Neuronal stem cell (in vitro differentiated cells): Measurements from ENCODE around the gene TRNP1.

ENCODE experiments used
- DNase-seq: peaks from one replicate; pipeline ENCODE4 v3.0.0-alpha.2; 2013; ENCODE audit warnings: low spot score
- H2AFZ ChIP-seq: one replicate; pipeline ENCODE4 v1.6.1; 2013; ENCODE audit warnings: mild to moderate bottlenecking, low read length, inconsistent platforms
- H2AK5ac ChIP-seq: 2 replicates; pipeline ENCODE4 v1.6.1; 2013; ENCODE audit warnings: low read depth, mild to moderate bottlenecking, inconsistent platforms, low read length, moderate library complexity, mixed read lengths
- H2BK120ac ChIP-seq: 2 replicates; pipeline ENCODE4 v1.6.1; 2013; ENCODE audit warnings: low read depth, mild to moderate bottlenecking, inconsistent platforms, low read length, moderate library complexity, mixed read lengths
- H2BK12ac ChIP-seq: one replicate; pipeline ENCODE4 v1.6.1; 2013; ENCODE audit warnings: low read length, inconsistent platforms
- H2BK15ac ChIP-seq: 2 replicates; pipeline ENCODE4 v1.6.1; 2013; ENCODE audit warnings: mild to moderate bottlenecking, low read length, inconsistent platforms, mixed read lengths
- H2BK5ac ChIP-seq: one replicate; pipeline ENCODE4 v1.6.1; 2013; ENCODE audit warnings: inconsistent platforms, mild to moderate bottlenecking, low read length, moderate library complexity
- H3K14ac ChIP-seq: one replicate; pipeline ENCODE4 v1.6.1; 2013; ENCODE audit warnings: low read length, inconsistent platforms
- H3K18ac ChIP-seq: 2 replicates; pipeline ENCODE4 v1.6.1; 2013; ENCODE audit warnings: low read length, inconsistent platforms
- H3K23ac ChIP-seq: 2 replicates; pipeline ENCODE4 v1.6.1; 2013; ENCODE audit warnings: low read depth, mild to moderate bottlenecking, mixed read lengths, low read length, inconsistent platforms; ENCODE audit not compliant: poor library complexity
- H3K27ac ChIP-seq: replicated peaks from 3 replicates; pipeline ENCODE4 v1.5.1; 2013; ENCODE audit warnings: low read length, inconsistent platforms
- H3K27me3 ChIP-seq, 3 experiments: 2 replicates each; pipeline ENCODE4 v1.6.1; 2013; ENCODE audit warnings: low read length in 3 of 3, mild to moderate bottlenecking in 2 of 3, inconsistent platforms in 1 of 3, low read depth in 1 of 3, mixed read lengths in 1 of 3, moderate library complexity in 1 of 3; ENCODE audit not compliant: control insufficient read depth in 3 of 3, insufficient read depth in 3 of 3
- H3K36me3 ChIP-seq, 2 donors: replicated peaks in 1 of 2; 2 replicates each; pipeline ENCODE4 v1.6.1; 2013; ENCODE audit warnings: low read length in 2 of 2; ENCODE audit not compliant: control insufficient read depth in 2 of 2, insufficient read depth in 2 of 2
- H3K4ac ChIP-seq: 2 replicates; pipeline ENCODE4 v1.6.1; 2013; ENCODE audit warnings: inconsistent platforms, mild to moderate bottlenecking, low read length, moderate library complexity
- H3K4me1 ChIP-seq, 2 donors: 1 replicate in 1 of 2; 2 replicates in 1 of 2; pipeline ENCODE4 v1.6.1; 2013; ENCODE audit warnings: low read length in 2 of 2, low read depth in 1 of 2; ENCODE audit not compliant: control insufficient read depth in 2 of 2, insufficient read depth in 1 of 2
- H3K4me2 ChIP-seq: one replicate; pipeline ENCODE4 v1.6.1; 2013; ENCODE audit warnings: mild to moderate bottlenecking, low read length, inconsistent platforms; ENCODE audit not compliant: insufficient read depth, poor library complexity, severe bottlenecking
- H3K4me3 ChIP-seq, 2 donors: 2 replicates each; pipeline ENCODE4 v1.5.1; 2013; ENCODE audit warnings: low read length in 2 of 2, mild to moderate bottlenecking in 2 of 2, inconsistent platforms in 1 of 2, moderate library complexity in 1 of 2
- H3K79me1 ChIP-seq: one replicate; pipeline ENCODE4 v1.6.1; 2013; ENCODE audit warnings: low read depth, mild to moderate bottlenecking, inconsistent platforms, low read length, moderate library complexity
- H3K9ac ChIP-seq: one replicate; pipeline ENCODE4 v1.6.1; 2013; ENCODE audit warnings: mild to moderate bottlenecking, low read depth, low read length, inconsistent platforms; ENCODE audit not compliant: poor library complexity
- H3K9me3 ChIP-seq, 2 donors: replicated peaks in 1 of 2; 2 replicates each; pipeline versions ENCODE3 to v1.6.1; 2013; ENCODE audit warnings: low read length in 2 of 2, mild to moderate bottlenecking in 2 of 2, inconsistent platforms in 1 of 2, low read depth in 1 of 2, mixed read lengths in 1 of 2, moderate library complexity in 1 of 2; ENCODE audit not compliant: control insufficient read depth in 2 of 2, insufficient read depth in 1 of 2
- H4K8ac ChIP-seq: one replicate; pipeline ENCODE4 v1.6.1; 2013; ENCODE audit warnings: low read depth, mild to moderate bottlenecking, inconsistent platforms, low read length, moderate library complexity
- H4K91ac ChIP-seq: one replicate; pipeline ENCODE4 v1.6.1; 2013; ENCODE audit warnings: low read length, low read depth, mild to moderate bottlenecking, inconsistent platforms; ENCODE audit not compliant: poor library complexity
- WGBS, 2 donors: extraction: QIAGEN DNeasy Blood & Tissue Kit; methylation state at CpG; one replicate each; pipeline ENCODE4 v1.1.7; 2013; ENCODE audit warnings: missing lambda C conversion rate in 2 of 2, mixed read lengths in 1 of 2; ENCODE audit not compliant: insufficient read length in 2 of 2, insufficient replicate concordance in 1 of 2; ENCODE audit errors: extremely low coverage in 2 of 2; 5-methylcytosine and 5-hydroxymethylcytosine counted together

The TRNP1 gene

DNA sequence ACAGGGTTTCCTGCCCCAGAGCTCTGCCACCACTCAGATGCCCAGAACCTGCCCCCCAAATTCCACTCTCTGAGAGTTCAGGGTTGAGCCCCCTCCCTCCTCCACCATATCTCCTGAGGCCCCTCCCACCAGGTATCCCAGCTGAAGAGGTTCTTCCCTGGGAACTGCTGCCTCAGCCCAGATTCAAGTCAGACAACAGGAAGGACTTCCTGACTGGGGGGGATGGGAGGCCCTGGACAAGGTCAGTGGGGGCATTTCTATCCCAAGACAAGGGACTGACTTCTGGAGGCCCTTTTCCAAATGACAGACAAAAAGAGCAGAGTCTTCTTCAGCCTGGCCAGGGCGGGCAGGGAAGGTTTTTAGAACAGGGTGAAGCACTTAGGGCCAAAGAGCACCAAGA is 43.2 kb downstream of the TRNP1 start:
- Histone ChIP-seq H3K4me2 (no peak overlapping the region), H2BK5ac (no peak overlapping the region), H3K4ac (no peak overlapping the region), H2BK15ac (no peak overlapping the region), H2BK12ac (no peak overlapping the region), H3K14ac (no peak overlapping the region), H3K27ac (no peak overlapping the region), H2BK120ac (no peak overlapping the region), H3K4me3 (no peak overlapping the region), H3K9ac (no peak overlapping the region), H2AK5ac (peak overlapping the region; percentile 32), H3K4me1 (peaks cover 5 to 9% of the 10 kb centered on the region in 2 donors), H3K27me3 (peaks cover 0 to 7% (median 0%) of the 10 kb centered on the region in 3 experiments), H4K8ac (no peak overlapping the region), H3K79me1 (no peaks in the 10 kb centered on the region), H3K9me3 (no peaks in the 10 kb centered on the region), H3K18ac (peak overlapping the region; percentile 40), H2AFZ (no peak overlapping the region), H4K91ac (no peak overlapping the region), H3K23ac (no peak overlapping the region), H3K36me3 (no peaks in the 10 kb centered on the region)
- no peak for DNase-seq
- WGBS, 2 donors, result no CpG with 5 or more reads among the region's 1 CpG

DNA sequence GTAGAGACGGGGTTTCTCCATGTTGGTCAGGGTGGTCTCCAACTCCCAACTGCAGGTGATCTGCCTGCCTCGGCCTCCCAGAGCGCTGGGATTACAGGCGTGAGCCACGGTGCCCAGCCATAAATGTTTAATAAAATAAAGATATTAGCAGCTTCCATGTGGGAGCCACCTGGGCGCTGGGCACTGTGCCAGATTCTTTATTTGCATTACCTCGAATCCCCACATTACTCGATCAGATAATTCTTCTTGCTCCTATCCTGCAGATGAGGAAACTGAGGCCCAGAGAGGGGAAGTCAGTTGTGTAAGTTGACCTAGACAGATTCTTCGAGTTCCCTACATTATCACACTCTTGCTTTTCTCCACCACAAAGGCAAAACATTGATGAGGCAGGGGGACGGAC is 44.0 kb downstream of the TRNP1 start:
- H3K4me2 ChIP-seq, result no peak overlapping the region
- WGBS, 2 donors, result no CpG with 5 or more reads among the region's 10 CpGs
- H2BK5ac ChIP-seq, result no peak overlapping the region
- DNase-seq, result no peak
- no peak overlapping the region for H3K14ac ChIP-seq
- H3K9me3 ChIP-seq, result no peaks in the 10 kb centered on the region
- H2BK120ac ChIP-seq, result no peak overlapping the region
- H2AK5ac ChIP-seq, result no peak overlapping the region
- H3K18ac ChIP-seq, result no peak overlapping the region
- no peak overlapping the region for H3K4ac ChIP-seq
- no peak overlapping the region for H2BK12ac ChIP-seq
- H3K9ac ChIP-seq, result no peak overlapping the region
- H3K4me1 ChIP-seq, result peaks cover 2 to 10% of the 10 kb centered on the region in 2 donors
- no peaks in the 10 kb centered on the region for H3K79me1 ChIP-seq
- H4K8ac ChIP-seq, result no peak overlapping the region
- no peak overlapping the region for H3K23ac ChIP-seq
- no peak overlapping the region for H2AFZ ChIP-seq
- H2BK15ac ChIP-seq, result no peak overlapping the region
- no peaks in the 10 kb centered on the region for H3K36me3 ChIP-seq
- no peak overlapping the region for H4K91ac ChIP-seq
- H3K4me3 ChIP-seq, result no peak overlapping the region
- H3K27me3 ChIP-seq, result peaks cover 0 to 7% (median 1%) of the 10 kb centered on the region in 3 experiments
- H3K27ac ChIP-seq, result no peak overlapping the region

DNA sequence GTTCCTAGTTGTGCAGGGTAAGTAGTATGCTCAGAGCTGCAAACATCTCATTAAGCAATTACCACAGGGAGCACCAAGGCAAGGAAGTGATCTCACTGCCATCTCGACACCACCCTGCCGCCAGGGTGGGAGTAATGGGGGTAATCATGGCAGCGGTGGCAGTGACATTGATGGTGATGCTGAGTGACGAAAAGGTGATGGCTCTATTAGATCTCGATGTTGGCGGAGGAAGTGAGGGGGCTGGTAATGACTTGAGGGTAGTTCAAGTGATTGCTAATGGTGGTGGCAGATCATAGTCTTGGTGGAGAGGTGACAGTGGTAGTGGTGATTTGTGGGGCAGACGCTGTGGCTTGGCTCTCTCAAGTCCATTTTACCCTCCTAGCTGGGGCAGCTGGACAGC is 44.5 kb downstream of the TRNP1 start:
- Histone ChIP-seq H2AFZ (no peak overlapping the region), H3K9me3 (no peaks in the 10 kb centered on the region), H4K91ac (no peak overlapping the region), H3K23ac (no peak overlapping the region), H2BK5ac (no peak overlapping the region), H3K36me3 (no peaks in the 10 kb centered on the region), H3K79me1 (no peaks in the 10 kb centered on the region), H2BK15ac (no peak overlapping the region), H4K8ac (no peak overlapping the region), H3K18ac (no peak overlapping the region), H3K9ac (no peak overlapping the region), H3K14ac (no peak overlapping the region), H3K4me2 (no peak overlapping the region), H2AK5ac (peak overlapping the region; percentile 11), H2BK120ac (no peak overlapping the region), H3K4me1 (peaks cover 4 to 15% of the 10 kb centered on the region in 2 donors), H3K27me3 (peaks cover 0 to 7% (median 1%) of the 10 kb centered on the region in 3 experiments), H2BK12ac (peak overlapping the region; percentile 87), H3K4ac (no peak overlapping the region), H3K4me3 (no peak overlapping the region), H3K27ac (no peak overlapping the region)
- DNase-seq, result no peak
- no CpG with 5 or more reads among the region's 7 CpGs for WGBS, 2 donors

DNA sequence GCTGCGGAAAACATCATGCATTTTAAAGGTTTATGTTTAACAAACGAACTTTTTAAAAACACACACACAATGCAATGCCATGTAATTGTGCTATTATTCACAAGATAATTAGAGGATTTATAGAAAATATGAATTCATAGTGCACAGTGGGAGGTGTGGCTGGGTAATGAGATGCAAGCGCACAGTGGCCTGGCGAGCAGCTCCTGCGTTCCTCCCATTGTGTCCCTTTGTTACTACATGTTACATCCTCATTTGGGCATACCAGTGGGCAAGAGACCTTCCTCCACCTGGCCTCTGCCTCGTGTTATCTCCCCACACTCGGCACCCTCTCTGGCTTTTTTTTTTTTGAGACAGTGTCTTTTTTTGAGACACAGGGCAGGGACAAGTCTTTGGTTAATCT is 49.2 kb downstream of the TRNP1 start:
- no peak overlapping the region for H3K18ac ChIP-seq
- no peak overlapping the region for H4K91ac ChIP-seq
- H4K8ac ChIP-seq, result no peak overlapping the region
- H3K23ac ChIP-seq, result no peak overlapping the region
- no peaks in the 10 kb centered on the region for H3K36me3 ChIP-seq
- no peak overlapping the region for H2BK120ac ChIP-seq
- H3K9me3 ChIP-seq, result no peaks in the 10 kb centered on the region
- H3K27ac ChIP-seq, result no peak overlapping the region
- H2AK5ac ChIP-seq, result no peak overlapping the region
- H3K27me3 ChIP-seq, result peaks cover 0 to 12% (median 1%) of the 10 kb centered on the region in 3 experiments
- no peak overlapping the region for H2BK12ac ChIP-seq
- no CpG with 5 or more reads among the region's 7 CpGs for WGBS, 2 donors
- H2BK5ac ChIP-seq, result no peak overlapping the region
- no peak overlapping the region for H3K14ac ChIP-seq
- H3K4me1 ChIP-seq, result peaks cover 6 to 24% of the 10 kb centered on the region in 2 donors
- H3K79me1 ChIP-seq, result no peaks in the 10 kb centered on the region
- H2BK15ac ChIP-seq, result no peak overlapping the region
- no peak for DNase-seq
- no peak overlapping the region for H3K4ac ChIP-seq
- no peak overlapping the region for H2AFZ ChIP-seq
- no peak overlapping the region for H3K4me3 ChIP-seq
- H3K4me2 ChIP-seq, result no peak overlapping the region
- H3K9ac ChIP-seq, result no peak overlapping the region
